Measurements from ENCODE around the gene MYBBP1A. TPM values are rescaled to one million over a fixed set of nuclear protein-coding genes. Genes with fewer than 3 reads are reported as not detected.
"Not testable (repeated sequence)": the region's sequence is repeated elsewhere in the genome, so short reads cannot be mapped to it uniquely, and the experiment has no call there.

MYBBP1A gene
- polyA plus RNA-seq, 3 donors = 29.9 to 32.4 (median 31.5) TPM

- DNase-seq (ENCODE audit: low read depth in 3 of 3, low spot score in 2 of 3) = no peak
Measured at GRCh38 chr17:4588898-4589625, 33.9 kb upstream of the MYBBP1A start.

DNA sequence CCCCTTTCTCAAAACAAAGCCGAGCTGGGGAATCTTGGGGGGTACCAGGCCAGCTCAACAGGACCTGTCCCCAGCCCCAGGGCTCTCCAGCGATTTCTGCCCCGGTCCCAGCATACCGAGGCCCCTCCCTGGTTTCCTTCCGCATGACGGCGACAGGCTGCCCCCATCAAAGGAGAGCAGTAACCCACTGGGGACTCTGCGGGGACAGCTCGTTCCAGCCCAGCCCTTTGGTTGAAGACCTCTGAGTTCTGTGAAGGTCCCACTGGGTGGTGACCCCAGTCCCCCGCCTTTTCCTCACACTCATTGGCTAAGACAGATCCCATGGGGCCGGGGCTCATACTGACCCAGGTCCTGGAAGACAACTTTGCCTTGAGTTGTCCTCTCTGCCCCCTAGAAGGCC lies 33.2 kb upstream of the MYBBP1A start:
- no peak for DNase-seq (ENCODE audit: low read depth in 3 of 3, low spot score in 2 of 3)

DNA sequence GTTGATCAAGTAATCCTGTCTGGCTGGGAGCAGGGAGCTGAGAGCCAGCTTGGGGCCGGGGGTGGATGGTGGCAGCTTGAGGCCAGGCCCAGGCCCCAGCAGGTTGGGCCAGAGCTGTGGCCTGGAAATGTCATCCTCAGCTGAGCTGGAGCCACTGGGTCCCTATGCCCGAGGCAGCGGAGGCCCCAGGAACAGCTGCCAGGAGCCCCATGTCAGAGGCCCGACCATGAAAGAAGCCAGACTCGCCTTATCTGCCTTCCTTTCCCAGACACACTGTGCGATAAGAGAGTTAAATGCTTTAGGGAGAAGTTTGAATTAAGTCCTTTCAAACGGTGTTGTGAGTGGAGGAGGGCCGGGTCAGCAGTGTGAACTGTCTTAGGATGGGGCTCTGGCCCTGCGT lies 32.6 kb upstream of the MYBBP1A start:
- no peak for DNase-seq (ENCODE audit: low read depth in 3 of 3, low spot score in 2 of 3)

- DNase-seq (ENCODE audit: low read depth in 3 of 3, low spot score in 2 of 3) = no peak
Measured at GRCh38 chr17:4587195-4587594, 32.0 kb upstream of the MYBBP1A start.

- DNase-seq (ENCODE audit: low read depth in 3 of 3, low spot score in 2 of 3) = no peak
Measured at GRCh38 chr17:4586043-4586442, 30.9 kb upstream of the MYBBP1A start.

DNA sequence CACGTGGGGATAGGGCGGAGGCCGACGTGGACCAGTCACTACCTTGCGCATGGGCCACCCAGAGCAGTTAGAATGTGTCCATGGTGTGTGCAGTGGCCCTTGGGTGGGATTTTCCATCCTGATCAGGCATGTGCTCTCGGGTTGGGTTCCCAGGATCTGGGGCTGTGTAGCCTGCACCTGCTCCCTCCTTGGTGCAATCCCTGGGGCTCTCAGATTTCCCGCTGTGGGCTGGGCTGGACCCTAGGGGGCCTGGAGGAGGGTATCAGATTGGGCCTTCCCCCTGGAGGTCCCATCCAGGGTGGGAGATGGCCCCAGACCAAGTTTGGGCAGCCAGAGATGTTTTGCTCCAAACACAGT lies 30.4 kb upstream of the MYBBP1A start:
- DNase-seq (ENCODE audit: low read depth in 3 of 3, low spot score in 2 of 3) = no peak

- DNase-seq (ENCODE audit: low read depth in 3 of 3, low spot score in 2 of 3) = no peak
Measured at GRCh38 chr17:4584917-4585637, 29.9 kb upstream of the MYBBP1A start.

GRCh38 chr17:4584101-4584916 lies 29.1 kb upstream of the MYBBP1A start, which contains the start of gene SMTNL2:
TSS of gene SMTNL2 (plus strand) at chr17:4584529. CDS start at chr17:4584606, 77 bp downstream.
- no peak for DNase-seq (ENCODE audit: low read depth in 3 of 3, low spot score in 2 of 3)

- no peak for DNase-seq (ENCODE audit: low read depth in 3 of 3, low spot score in 2 of 3)
Measured at GRCh38 chr17:4583782-4584100, 28.6 kb upstream of the MYBBP1A start.

GRCh38 chr17:4583206-4583605 lies 28.0 kb upstream of the MYBBP1A start:
- no peak for DNase-seq (ENCODE audit: low read depth in 3 of 3, low spot score in 2 of 3)

DNA sequence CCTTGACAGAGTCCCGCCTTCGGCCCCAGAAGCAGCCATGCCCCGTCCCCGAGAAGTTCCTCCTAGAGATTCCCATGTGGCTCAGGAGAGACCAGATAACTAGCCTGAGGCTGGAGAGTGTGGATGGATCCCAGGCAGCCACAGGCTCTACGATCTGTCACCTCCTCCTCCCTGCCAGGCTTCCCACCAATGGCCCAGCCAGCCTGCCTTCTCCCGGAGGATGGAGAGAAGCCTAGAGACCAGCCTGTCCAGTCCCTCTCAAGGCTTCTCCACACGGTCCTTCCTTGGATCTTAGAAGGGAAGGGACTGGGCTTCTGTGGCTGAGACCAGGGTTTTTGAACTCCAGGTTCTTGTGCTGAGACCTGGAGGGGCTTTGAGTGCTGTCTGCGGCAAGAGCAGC lies 27.5 kb upstream of the MYBBP1A start:
- no peak for DNase-seq (ENCODE audit: low read depth in 3 of 3, low spot score in 2 of 3)

- DNase-seq (ENCODE audit: low read depth in 3 of 3, low spot score in 2 of 3) = no peak
Measured at GRCh38 chr17:4582101-4582501, 26.9 kb upstream of the MYBBP1A start.

DNA sequence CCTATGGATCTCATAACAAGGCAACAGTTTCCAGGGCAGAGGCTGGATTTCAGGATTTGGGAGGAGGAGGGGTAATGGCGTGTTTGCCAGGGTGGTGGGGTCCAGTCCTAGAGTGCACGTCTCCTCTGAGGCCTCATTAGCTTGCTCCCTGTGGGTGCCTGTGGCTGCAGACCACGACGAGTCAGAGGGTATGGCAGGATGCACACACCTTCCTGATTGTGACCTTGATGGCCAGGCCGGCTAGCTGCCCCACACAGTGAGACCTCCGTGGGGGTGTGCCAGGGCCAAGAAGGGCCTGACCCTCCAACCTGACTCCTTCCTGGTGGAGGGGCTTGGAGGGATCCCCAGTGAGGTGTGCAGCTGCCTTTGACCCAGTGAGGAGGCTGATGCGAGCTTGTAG lies 25.1 kb upstream of the MYBBP1A start:
- no peak for DNase-seq (ENCODE audit: low read depth in 3 of 3, low spot score in 2 of 3)

GRCh38 chr17:4579678-4580077 lies 24.5 kb upstream of the MYBBP1A start:
- DNase-seq (ENCODE audit: low read depth in 3 of 3, low spot score in 2 of 3) = no peak

DNA sequence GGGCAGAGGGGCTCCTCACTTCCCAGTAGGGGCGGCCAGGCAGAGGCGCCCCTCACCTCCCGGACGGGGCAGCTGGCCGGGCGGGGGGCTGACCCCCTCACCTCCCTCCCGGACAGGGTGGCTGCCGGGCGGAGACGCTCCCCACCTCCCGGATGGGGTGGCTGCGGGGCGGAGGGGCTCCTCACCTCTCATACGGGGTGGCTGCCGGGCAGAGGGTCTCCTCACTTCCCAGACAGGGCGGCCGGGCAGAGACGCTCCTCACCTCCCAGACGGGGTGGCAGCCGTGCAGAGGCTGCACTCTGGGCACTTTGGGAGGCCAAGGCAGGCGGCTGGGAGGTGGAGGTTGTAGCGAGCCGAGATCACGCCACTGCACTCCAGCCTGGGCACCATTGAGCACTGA lies 23.2 kb upstream of the MYBBP1A start:
- not testable (repeated sequence) for DNase-seq (ENCODE audit: low read depth in 3 of 3, low spot score in 2 of 3)

- no peak for DNase-seq (ENCODE audit: low read depth in 3 of 3, low spot score in 2 of 3)
Measured at GRCh38 chr17:4577386-4577993, 22.3 kb upstream of the MYBBP1A start.

- DNase-seq (ENCODE audit: low read depth in 3 of 3, low spot score in 2 of 3) = no peak
Measured at GRCh38 chr17:4576729-4577322, 21.6 kb upstream of the MYBBP1A start.

- no peak for DNase-seq (ENCODE audit: low read depth in 3 of 3, low spot score in 2 of 3)
Measured at GRCh38 chr17:4576161-4576558, 21.0 kb upstream of the MYBBP1A start.

DNA sequence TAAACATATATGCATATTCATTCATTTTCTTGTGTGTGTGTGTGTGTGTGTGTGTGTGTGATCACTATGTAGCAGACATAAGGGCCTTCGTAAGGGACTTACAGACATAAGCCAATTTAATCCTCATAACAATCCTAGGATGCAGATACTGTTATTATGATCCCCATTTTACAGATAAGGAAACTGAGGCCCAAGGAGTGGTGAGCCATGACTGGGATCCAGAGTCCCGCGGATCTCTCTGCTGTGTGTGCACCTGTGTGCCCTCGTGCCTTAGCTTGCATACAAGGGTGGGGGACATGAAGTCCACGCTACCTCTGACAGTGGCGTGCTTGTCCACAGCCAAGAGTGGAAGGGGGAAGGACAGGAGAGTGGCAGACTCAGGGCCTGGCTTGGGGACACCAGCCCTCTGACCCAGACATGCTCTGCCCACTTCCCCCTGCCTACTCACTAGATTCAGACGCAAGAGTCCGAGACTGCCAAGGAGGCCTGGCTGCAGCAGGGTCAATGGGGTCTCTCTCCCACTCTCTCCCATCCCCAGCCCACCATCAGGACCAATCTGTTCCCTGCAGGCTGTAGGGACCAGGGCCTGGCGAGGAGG lies 19.4 kb upstream of the MYBBP1A start:
- DNase-seq (ENCODE audit: low read depth in 3 of 3, low spot score in 2 of 3) = no peak

DNA sequence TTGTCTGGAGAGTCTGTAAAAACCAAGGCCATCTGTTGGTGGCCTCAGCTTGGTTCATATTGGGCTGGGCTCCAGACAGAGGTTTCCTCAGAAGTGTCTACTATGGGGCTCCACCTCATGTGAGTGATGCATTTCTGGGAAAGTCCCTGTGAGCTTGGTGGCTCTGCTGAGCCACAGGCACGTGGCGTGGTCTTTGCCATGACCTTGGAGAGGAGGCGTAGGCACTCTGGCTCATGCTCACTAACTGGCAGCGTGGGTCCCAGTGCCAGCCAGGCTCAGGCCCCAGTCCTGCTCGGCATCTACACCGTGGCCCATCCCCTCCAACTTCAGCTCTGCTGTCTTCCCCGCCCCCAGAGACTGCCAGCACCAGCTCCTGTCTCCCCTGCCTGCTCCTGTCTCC lies 18.5 kb upstream of the MYBBP1A start:
- DNase-seq (ENCODE audit: low read depth in 3 of 3, low spot score in 2 of 3) = no peak
